Fibroblast of villous mesenchyme (primary cell): ENCODE results near the gene FAM83G. TPM values are rescaled to one million over a fixed set of nuclear protein-coding genes. Genes with fewer than 3 reads are reported as not detected.

Source experiments
- DNase-seq: peaks from one replicate; pipeline ENCODE4 v3.0.0-alpha.2; 2010; ENCODE audit warnings: low read depth
- H3K4me3 ChIP-seq: 2 replicates; pipeline ENCODE4 v1.5.1; 2011; ENCODE audit warnings: low read depth, mild to moderate bottlenecking, low read length
- small RNA-seq: library from RNA; depleted of rRNA; stranded (forward); fragments of <200 nt; gene quantifications from one replicate; pipeline ENCODE3, GENCODE V24; 2012
- total RNA-seq: library from RNA; depleted of rRNA; stranded (reverse); fragments of >200 nt; gene quantifications from 2 replicates; pipeline ENCODE4 v1.2.3, GENCODE V29; 2012
- TF ChIP-seq, protein P1 (sequence below): IDR thresholded peaks from 2 replicates; pipeline ENCODE4 v1.5.1; 2012; ENCODE audit warnings: low read depth, mild to moderate bottlenecking, low read length; ENCODE audit not compliant: insufficient read depth

Gene FAM83G
- total RNA-seq, 1 donor: 12.1 TPM

DNA sequence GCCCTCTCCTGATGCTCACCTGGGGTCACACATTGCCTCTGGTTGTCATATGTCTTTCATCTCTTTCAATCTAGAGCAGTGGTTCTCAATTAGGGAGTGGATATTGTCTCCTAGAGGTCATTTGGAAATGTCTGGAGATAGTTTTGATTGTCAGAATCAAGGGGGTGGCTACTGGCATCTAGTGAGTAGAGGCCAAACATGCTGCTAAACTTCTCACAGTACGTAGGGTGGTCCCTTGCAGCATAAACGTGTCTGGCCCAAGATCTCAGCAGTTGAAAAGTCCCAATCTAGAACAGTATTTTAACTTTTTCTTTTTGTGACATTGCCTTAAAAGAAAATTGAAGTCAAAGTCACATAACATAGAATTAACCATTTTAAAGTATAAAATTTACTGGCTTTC lies 83.1 kb downstream of the FAM83G start:
- DNase-seq: no peak
- no peak overlapping the region for H3K4me3 ChIP-seq
- TF ChIP-seq, protein P1, sequence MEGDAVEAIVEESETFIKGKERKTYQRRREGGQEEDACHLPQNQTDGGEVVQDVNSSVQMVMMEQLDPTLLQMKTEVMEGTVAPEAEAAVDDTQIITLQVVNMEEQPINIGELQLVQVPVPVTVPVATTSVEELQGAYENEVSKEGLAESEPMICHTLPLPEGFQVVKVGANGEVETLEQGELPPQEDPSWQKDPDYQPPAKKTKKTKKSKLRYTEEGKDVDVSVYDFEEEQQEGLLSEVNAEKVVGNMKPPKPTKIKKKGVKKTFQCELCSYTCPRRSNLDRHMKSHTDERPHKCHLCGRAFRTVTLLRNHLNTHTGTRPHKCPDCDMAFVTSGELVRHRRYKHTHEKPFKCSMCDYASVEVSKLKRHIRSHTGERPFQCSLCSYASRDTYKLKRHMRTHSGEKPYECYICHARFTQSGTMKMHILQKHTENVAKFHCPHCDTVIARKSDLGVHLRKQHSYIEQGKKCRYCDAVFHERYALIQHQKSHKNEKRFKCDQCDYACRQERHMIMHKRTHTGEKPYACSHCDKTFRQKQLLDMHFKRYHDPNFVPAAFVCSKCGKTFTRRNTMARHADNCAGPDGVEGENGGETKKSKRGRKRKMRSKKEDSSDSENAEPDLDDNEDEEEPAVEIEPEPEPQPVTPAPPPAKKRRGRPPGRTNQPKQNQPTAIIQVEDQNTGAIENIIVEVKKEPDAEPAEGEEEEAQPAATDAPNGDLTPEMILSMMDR: no peak

DNA sequence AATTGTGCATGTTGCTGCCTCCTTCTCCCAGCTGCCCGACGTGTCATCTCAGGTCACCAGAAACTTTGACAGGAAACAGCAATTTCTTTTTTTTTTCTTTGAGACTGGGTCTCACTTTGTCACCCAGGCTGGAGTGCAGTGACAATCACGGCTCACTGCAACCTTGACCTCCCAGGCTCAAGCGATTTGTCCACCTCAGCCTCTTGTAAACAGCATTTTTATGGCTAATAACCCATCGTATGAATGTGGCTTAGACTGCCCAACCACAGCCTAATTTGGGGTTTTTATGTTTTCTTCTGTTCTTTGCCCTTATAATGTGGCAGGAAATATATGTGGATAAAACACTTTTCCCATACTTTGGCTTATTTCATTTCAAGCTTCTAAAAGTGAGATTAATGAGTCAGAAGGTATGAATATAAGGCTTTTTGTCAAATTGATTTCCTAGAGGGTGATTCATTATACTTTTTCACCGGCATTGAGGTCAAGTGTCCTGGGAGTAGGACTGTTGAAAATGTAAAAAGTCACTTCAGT lies 83.6 kb downstream of the FAM83G start:
- H3K4me3 ChIP-seq: no peak overlapping the region
- TF ChIP-seq, protein P1: no peak
- DNase-seq: peak; percentile 5

DNA sequence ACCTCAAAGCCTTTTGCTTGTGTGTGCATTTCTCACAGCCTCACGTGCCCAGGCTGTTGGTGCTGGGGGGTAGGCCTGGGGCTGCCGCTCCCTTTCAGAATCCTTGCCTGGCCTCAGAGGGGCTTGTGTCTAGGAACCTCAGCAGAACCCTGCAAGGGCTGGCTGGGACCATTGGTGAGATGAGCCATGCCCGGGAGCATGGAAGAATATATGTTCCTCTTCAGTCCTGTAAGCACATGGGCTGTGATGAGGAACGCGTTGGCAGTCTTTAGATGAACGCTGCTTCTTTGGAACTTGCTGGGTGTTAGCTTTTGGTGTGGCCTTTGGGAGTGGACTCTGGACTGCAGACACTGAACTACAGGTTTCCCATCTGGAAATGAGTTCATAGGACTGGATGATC lies 84.6 kb downstream of the FAM83G start:
- TF ChIP-seq, protein P1: no peak
- no peak for DNase-seq
- no peak overlapping the region for H3K4me3 ChIP-seq

Small RNA genes within 50 kb of the gene (small RNA-seq; reads per million reads assigned to genes)
- gene AC090286.3 (not detected), gene RF00324 (not detected)

Other genes with a start within 250 kb of the FAM83G start
- gene TVP23B, start 223.6 kb downstream of the FAM83G start, total RNA-seq: 45.1 and 92.8 TPM in 2 replicates
- 37.7 and 51.4 TPM in 2 replicates for gene PRPSAP2, start 146.6 kb downstream of the FAM83G start, total RNA-seq
- not detected in 2 replicates for gene SLC5A10, start 52.6 kb downstream of the FAM83G start, total RNA-seq
- gene GRAP, start 42.2 kb upstream of the FAM83G start, total RNA-seq: under 0.01 TPM in 1 of 2 replicates, not detected in the other
- gene GRAPL, start 122.8 kb upstream of the FAM83G start, total RNA-seq: 0.43 TPM in 1 of 2 replicates, not detected in the other
- gene EPN2, start 232.6 kb upstream of the FAM83G start, total RNA-seq: 25.4 and 30.2 TPM in 2 replicates